ENCODE results near the gene RAB4A.

Gene RAB4A

DNA sequence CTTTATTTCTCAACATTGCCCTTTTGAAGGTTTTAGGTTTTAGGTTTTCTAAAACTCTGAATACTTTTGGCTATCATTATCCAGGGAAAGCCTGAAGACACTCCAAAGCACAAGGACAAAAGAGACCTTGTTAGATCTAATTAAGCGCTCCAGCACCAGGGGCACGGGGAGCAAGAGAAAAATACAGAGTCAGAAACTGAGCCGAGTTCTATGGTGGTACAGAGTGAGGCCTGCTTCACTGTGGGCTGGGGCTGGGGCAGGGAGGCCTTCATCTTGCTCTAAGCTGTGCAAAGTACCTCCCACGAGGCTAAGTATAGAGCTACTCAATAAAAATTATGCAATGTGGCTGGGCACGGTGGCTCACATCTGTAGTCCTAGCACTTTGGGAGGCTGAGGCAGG is 19.7 kb upstream of the RAB4A start:
- TF ChIP-seq, protein P1, sequence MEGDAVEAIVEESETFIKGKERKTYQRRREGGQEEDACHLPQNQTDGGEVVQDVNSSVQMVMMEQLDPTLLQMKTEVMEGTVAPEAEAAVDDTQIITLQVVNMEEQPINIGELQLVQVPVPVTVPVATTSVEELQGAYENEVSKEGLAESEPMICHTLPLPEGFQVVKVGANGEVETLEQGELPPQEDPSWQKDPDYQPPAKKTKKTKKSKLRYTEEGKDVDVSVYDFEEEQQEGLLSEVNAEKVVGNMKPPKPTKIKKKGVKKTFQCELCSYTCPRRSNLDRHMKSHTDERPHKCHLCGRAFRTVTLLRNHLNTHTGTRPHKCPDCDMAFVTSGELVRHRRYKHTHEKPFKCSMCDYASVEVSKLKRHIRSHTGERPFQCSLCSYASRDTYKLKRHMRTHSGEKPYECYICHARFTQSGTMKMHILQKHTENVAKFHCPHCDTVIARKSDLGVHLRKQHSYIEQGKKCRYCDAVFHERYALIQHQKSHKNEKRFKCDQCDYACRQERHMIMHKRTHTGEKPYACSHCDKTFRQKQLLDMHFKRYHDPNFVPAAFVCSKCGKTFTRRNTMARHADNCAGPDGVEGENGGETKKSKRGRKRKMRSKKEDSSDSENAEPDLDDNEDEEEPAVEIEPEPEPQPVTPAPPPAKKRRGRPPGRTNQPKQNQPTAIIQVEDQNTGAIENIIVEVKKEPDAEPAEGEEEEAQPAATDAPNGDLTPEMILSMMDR (conservative IDR thresholded peaks at IDR 0.05; ENCODE audit: control insufficient read depth, insufficient read depth, low read depth, low read length): no peak
- no peak for DNase-seq (ENCODE audit: low read depth)
- no peak overlapping the region for H3K4me3 ChIP-seq (ENCODE audit: control insufficient read depth, low read depth, low read length)

DNA sequence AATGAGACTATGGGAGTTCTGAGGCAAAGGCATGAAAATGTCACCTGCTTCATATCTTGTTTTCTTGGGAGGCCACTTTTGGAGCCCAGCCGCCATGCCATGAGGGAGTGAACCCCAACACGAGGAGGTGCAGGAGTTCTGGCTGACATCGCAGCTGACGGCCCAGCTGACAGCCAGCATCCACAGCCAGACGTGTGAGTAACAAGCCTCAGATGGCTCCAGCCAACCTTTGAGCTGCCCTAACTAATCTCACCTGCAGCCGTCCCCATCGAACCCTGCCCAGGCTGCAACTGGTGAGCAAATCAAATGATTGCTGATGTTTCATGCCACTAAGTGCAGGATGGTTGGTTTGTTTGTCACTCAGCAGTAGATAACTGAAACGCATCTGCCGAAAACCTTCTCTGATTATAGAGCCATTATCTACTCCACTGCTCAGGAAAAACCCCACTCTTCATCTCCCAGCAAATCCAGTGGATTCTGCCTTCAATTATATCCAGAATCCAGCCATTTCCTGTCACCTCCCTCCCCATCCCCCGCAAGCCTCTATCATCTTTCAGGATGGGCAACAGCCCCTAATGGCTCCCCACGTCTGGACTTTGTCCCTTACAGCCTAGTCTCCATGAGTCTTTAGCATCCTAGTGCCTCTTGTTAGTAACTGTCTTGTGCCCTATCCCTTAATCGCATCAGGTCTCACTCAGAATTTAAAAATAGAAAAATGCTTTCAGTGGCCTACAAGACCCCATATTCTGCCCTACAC is 18.5 kb upstream of the RAB4A start:
- no peak for DNase-seq (ENCODE audit: low read depth)
- no peak overlapping the region for H3K4me3 ChIP-seq (ENCODE audit: control insufficient read depth, low read depth, low read length)
- TF ChIP-seq, protein P1 (conservative IDR thresholded peaks at IDR 0.05; ENCODE audit: control insufficient read depth, insufficient read depth, low read depth, low read length): no peak

DNA sequence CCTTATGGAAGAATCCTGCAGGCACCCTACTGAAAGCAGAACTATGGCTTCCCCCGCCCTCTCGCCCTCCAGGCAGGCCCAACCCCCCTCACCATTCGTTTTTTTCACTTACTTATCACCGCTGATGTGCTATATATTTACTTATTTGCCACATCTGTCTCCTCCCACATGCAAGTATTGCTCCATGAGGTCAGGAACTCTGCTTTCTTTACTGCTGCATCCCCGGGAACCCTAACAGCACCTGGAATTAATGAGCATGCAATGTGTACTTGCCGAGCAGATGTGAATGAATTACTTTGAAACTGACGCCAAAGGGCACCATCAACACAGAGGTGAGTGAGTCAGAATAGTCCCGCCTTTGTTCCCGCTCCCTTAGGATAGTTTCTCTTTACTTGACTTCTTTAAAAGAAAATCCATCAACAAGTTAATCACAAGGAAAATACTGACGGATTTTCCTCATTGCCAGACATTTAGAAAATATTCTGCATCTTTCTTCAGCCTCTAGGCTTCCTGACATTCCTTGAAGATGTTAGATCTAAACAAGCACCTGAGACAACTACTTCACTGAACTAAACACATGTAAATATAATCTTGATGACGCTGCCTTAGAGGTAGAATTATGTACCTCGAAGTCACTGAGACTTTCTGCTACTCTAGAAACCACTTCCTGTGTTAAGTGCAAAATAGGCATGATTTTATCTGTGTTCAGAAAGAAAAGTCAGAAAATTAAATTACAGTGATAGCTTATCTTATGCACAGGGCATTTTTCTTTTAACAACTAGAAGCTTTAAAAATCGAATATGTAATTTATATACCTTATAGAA is 17.5 kb upstream of the RAB4A start:
- TF ChIP-seq, protein P1 (conservative IDR thresholded peaks at IDR 0.05; ENCODE audit: control insufficient read depth, insufficient read depth, low read depth, low read length): no peak
- no peak overlapping the region for H3K4me3 ChIP-seq (ENCODE audit: control insufficient read depth, low read depth, low read length)
- peak; percentile 83 for DNase-seq (ENCODE audit: low read depth)

DNA sequence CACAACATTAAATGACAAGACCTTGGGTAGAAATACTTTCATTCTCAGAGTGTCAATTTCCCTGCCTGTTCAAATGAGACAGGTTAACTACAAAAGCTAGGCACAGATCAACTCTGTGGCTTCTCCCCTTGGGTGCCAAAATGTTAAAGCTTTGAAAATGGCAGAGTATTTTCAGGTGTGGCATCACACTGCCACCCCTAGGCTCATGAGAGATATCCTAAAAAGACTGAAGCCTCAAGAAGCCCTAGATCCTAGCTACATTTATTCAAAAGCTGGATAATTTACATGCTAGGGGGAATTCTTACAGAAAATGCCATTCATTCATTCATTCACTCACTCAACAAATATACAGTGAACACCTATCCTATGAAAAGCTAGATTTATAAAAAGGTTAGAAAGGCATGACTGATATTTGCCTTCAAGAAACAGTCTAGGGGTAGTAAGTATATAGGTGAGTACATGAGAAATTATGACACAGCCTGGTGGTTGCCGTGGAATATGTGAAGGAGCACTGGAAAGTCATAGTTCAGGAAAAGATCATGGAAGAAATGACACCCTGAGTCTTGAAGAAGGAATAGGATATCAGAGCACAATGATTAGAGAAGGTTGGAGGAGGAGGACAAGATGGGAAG is 15.9 kb upstream of the RAB4A start:
- peak; percentile 28 for DNase-seq (ENCODE audit: low read depth)
- no peak overlapping the region for H3K4me3 ChIP-seq (ENCODE audit: control insufficient read depth, low read depth, low read length)
- TF ChIP-seq, protein P1 (conservative IDR thresholded peaks at IDR 0.05; ENCODE audit: control insufficient read depth, insufficient read depth, low read depth, low read length): peak; percentile 26

DNA sequence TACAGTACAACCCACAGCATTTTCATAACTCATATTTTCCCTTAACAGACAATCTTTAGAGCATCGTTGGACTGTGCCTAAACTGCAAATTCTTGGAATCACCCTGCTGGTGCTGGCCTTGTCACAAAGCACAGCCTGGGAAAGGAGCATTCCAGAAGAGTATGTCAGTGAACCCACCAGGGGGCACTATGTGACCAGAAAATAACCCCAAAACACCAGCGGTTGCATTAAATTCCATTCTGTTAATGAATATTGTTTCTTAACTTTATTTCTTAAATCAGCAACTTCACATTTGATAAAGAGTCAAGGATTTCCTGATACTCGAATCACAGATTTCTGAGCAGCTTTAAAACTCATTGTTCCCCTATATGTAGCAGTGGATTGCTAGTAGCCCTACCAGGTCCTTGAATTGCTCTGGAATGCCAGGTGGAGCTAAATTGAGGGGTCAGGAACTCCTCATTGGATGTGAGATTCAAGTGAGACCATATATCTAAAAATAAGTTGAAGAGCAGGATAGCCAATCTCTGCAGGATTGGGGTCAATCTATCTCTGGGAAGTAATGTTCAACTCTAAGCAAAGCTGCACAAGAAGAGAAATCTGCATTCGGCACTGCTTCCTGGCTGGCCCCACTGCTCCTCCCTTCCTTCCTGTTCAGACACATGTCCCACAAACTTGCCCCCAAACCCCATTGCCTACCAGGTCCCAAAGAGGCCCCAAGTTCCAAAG is 12.7 kb upstream of the RAB4A start:
- no peak overlapping the region for H3K4me3 ChIP-seq (ENCODE audit: control insufficient read depth, low read depth, low read length)
- TF ChIP-seq, protein P1 (conservative IDR thresholded peaks at IDR 0.05; ENCODE audit: control insufficient read depth, insufficient read depth, low read depth, low read length): peak; percentile 73

DNA sequence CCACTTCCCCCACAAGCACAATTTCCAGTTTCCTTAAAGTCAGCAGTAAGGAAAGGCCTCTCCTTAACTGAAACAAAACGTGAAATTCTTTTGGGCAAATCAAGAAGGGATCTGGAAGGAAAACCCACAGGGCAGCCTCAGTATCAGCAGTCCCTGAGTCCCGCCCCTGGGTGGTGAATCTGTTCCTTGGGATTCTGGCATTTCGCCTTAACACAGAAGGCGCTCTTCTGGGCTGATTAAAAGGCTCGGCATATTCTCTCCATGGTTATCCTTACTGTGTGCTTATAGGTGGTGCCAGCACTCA is 12.2 kb upstream of the RAB4A start:
- DNase-seq (ENCODE audit: low read depth): peak; percentile 13
- H3K4me3 ChIP-seq (ENCODE audit: control insufficient read depth, low read depth, low read length): no peak overlapping the region
- TF ChIP-seq, protein P1 (conservative IDR thresholded peaks at IDR 0.05; ENCODE audit: control insufficient read depth, insufficient read depth, low read depth, low read length): no peak

More for the DNA sequence above, 12.7 kb upstream of the RAB4A start:
- DNase-seq (ENCODE audit: low read depth): peak; percentile 74

Measured in fibroblast of mammary gland (primary cell).